Globus pallidus (tissue), 1 donor: ENCODE measurements around the gene ZNF789.
"Not testable (repeated sequence)": the region's sequence is repeated elsewhere in the genome, so short reads cannot be mapped to it uniquely, and the experiment has no call there.

ENCODE experiments used
- DNase-seq: peaks from one replicate; pipeline ENCODE4 v3.0.0-alpha.2; 2015; ENCODE audit warnings: low spot score

ZNF789 gene

DNA sequence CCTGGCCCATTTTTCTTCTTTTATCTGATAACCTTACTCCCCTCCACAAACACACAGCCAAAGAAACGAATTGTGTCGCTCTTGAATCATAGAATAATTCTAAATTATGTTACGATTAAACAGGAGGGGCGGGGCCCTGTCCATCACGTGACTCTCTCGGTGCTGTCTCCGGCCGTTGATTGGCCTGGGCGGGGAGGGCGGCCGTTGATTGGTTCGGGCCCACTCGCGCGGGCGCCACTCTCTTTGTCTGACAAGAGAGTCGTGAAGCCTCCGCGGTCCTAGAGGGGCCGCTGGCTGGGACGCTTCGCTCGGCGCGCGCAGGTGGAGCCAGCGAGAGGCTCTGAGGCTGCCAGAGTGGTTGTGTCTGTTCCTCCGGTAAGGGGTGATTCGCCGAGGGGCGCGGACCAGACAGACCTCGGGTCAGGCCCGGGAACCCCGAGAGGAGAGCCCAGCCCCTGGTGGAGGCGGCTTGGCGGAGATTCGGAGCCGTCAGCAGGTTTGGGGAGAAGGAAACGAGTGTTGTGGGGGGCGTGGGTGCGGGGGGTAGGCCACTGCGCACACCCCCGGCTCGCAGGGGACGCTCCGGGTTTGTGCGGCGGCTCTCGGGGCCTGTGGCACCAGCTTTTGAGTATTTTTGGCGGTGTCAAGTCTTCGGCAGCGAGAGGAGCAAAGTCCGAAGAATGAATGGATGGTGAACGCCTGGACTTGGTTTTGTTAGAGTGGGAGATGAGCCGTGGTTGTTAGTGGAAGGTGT, at the start of gene ZNF789:
TSS of gene ZNF789 (plus strand) at position 330 of the 754 bp plus-strand sequence. CDS start 3,567 bp downstream, outside the sequence.
- DNase-seq: peak; percentile 95

DNA sequence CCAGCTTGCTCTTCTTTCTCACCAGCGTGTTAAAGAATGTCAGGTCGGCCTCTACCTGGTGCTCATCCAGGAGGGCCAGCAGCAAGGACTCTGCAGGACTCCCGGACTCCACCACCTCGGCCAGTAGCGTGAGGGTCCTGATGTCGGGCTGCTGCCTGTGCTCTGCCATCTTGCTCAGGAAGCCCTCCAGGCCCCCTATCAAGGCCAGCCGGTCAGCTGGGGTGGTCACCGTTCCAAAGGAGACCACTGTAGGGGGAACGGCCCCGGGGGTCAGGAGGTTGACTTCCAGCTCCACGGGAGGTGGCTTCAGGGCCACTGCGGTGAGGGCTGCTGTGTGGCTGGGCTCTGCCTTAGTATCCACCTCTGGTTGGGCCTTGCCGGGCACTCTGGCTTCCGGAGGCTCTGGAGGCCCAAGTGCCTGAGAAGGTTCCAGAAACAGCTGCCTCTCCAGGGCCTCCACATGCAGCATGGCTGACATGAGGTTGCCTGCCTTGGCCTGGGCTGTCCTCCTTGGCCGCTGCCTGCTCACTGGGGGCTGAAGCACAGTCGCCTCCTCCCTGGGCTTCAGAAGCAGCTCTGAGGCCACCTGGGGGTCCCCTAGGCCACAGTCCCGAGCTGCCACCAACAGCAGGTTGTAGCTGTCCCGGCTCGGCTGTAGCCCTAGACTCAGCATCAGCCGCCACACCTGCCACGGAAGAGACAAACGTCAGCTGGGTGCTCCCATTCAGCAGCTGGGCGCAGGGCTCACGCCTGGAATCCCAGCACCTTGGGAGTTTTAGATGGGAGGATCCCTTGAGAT, 47.6 kb upstream of the ZNF789 start:
- no peak for DNase-seq

DNA sequence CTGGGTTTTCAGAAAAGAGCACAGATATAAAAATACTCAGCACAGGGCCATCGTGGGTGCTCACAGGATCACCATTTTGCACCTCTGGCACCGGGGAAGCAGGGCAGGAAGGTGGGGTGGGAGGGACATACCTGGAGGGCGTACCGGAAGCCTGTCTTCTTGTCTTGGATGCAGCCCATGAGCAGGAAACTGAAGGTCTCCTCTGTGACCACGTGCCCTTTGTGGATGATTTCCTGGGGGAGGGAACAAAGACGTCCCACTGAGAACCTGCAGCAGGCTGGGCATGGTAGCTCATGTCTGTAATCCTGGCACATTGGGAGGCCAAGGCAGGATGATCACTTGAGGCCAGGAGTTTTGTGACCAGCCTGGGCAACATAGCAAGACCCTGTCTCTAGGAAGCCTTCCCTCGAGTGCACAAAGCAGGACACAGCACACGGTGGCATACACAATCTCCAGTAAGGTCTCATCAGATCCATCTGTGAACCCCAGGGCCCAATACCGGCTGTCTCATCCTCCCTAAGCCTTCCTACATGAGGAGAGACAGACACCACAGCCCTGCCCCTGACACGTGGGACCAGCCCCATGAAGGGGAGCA, 43.6 kb upstream of the ZNF789 start:
- no peak for DNase-seq

DNA sequence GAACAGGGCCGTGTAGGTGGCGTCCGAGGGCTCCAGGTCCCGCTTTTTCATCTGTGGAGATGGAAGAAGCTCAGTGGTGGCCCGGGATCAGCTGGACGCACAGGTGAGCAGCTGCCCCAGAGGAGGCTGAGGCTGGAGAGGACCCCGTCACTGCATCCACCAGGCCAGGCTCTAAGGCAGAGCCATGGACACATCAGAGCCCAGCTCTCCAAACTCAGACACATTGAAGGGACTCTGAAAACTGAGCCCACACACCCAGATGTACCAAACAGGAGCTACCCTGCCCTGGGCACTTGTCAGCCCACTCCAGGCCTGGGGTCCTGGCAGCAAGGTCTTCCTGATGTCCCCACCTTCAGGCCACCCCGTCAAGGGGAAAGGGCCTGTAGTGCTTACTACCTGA, 42.9 kb upstream of the ZNF789 start:
- DNase-seq: no peak

DNA sequence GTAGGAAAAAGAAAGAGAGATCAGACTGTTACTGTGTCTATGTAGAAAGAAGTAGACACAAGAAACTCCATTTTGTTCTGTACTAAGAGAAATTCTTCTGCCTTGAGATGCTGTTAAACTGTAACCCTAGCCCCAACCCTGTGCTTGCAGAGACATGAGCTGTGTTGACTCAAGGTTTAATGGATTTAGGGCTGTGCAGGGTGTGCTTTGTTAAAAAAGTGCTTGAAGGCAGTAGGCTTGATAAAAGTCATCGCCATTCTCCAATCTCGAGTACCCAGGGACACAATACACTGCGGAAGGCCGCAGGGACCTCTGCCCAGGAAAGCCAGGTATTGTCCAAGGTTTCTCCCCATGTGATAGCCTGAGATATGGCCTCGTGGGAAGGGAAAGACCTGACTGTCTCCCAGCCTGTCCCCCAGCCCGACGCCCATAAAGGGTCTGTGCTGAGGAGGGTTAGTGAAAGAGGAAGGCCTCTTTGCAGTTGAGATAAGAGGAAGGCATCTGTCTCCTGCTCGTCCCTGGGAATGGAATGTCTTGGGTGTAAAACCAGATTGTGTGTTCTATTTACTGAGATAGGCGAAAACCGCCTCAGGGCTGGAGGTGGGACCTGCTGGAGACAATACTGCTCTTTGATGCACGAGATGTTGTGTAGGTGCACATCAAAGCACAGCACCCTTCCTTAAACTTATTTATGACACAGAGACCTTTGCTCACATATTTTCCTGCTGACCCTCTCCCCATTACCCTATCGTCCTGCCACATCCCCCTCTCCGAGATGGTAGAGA, 40.7 kb upstream of the ZNF789 start:
- not testable (repeated sequence) for DNase-seq

DNA sequence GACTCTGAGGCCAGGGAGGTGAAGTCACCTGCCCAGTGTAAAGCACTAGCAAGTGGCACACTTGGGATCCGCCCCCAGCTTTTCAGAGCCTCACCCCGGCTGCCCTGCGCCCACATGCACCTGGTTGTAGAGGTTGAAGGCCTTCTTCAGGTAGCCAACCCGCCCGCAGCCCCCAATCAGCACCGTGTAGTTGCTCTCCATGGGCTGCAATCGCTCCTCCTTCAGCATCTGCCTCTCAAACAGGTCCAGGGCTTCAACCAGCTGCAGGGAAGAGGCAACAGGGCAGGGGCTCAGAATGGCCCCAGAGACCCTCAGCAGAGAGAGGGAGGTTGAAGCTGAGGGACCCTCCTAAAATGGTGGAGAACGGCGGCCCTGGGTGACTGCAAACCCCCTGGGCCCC, 39.5 kb upstream of the ZNF789 start:
- no peak for DNase-seq

DNA sequence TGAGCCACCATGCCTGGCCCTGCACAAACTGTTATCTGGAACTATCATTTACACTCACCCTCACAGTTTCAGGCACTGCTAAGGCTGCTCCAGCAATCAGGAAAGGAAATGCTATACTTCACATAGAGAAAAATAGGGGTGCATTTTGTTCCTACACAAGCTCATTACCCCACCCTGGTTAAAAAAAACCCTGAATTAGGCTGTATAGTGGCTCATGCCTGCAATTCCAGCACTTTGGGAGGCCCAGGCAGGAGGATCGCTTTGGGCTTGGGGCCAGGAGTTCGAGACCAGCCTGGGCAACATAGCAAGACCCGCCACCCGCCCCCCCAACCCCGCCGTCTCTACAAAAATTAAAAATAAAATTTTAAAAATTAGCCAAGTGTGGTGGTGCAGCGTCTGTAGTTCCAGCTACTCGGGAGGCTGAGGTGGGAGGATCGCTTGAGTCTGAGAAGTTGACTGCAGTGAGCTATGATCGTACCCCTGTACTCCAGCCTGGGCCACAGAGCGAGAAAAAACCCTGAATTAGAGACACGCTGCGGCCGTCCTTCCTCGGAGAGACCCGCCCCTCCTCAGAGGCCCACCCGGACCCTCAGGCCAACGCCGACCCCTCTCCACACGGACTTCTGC, 34.6 kb upstream of the ZNF789 start:
- DNase-seq: no peak

DNA sequence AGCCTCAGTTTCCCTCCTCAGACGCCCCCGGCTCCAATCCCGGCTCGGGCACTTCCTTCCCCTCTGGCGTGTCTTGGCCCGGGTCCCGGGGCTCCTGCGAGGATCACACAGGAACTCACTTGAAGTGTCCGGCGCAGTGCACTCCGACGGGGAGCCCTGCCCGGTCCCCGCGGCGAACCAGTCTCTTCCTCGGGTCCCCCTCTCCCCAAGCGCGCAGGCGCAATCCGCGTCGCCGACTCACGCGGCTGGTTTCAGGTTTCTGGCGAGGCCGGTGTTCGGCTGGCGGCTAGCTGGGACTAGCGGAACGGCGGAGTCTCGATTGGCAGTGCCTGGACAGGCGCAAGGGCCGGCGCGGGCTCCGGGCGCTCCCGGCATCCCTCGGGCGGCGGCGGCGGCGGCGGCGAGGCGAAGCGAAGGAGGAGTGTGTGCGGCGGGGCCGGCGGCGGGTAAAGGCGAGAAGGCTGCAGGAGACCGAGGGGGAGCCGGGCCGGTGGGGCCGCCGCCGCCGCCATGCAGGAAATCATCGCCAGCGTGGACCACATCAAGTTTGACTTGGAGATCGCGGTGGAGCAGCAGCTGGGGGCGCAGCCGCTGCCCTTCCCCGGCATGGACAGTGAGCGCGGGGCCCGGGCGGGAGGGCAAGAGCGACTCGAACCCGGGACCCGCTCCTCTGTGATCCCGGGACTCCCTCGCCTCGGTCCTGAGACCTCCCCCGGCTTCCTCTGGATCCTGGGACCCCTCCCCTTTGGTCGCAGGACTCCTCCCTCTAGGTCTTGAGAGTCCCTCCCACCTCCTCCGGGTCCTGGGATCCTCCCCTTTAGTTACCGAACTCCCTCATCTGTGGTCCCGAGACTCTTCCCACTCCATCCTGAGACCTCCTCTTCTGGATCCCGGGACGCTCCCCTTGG, 33.9 kb upstream of the ZNF789 start, which contains the start of the genes CPSF4 and PTCD1:
TSS of gene CPSF4 (plus strand) at position 371 of the 908 bp plus-strand sequence. CDS start at position 511, 140 bp downstream.
TSS of gene PTCD1 (minus strand) at position 226 of the 908 bp plus-strand sequence. CDS start 3,556 bp downstream, outside the sequence.
- DNase-seq: peak; percentile 91

DNA sequence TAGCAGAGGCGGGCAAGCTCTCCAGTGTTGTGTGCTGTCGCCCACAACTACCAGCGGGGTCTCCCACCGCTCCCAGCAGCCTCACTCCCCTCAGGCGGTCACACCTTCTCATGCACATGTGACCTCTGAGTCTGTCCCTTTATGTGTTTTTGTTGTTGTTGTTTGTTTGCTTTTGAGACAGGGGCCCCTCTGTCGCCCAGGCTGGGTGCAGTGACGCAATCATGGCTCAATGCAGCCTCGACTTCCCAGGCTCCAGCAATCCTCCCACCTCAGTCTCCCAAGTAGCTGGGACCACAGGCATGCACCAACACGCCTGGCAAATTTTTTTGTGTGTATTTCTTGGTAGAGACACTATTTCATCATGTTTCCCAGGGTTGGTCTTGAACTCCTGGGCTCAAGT, 32.5 kb upstream of the ZNF789 start:
- no peak for DNase-seq

DNA sequence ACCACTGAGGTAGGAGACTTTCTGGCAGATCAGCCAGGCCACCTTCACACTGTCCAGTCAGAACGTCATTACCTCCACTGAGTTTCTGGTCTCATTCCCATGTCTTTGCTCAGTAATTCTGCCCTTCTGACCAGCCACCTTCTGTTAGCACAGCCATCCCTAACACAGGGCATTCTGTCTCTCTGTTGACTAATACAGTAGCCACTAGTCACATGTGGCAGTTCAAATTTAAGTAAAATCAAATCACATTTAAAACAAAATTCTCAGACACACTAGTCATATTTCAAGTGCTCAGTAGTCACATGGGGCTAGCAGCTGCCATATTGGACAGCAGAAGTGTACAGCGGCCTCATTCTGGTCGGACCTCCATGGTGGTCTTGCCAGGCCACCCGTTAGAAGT, 26.6 kb upstream of the ZNF789 start:
- DNase-seq: no peak

DNA sequence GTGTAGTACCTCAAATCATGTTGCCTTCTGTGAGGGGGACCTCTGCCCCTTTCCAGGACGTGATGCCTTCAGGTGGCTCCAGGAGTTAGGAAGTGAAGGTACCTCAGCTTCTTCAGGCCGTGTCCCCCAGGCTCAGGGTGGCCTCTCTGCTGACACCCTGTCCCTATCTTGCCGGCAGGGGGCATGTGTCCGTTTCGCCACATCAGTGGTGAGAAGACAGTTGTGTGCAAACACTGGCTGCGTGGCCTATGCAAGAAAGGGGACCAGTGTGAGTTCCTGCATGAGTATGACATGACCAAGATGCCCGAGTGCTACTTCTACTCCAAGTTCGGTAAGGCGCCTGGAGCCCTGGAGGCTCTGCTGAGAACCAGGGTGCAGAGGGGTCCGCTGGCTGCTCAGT, 24.7 kb upstream of the ZNF789 start:
- no peak for DNase-seq

DNA sequence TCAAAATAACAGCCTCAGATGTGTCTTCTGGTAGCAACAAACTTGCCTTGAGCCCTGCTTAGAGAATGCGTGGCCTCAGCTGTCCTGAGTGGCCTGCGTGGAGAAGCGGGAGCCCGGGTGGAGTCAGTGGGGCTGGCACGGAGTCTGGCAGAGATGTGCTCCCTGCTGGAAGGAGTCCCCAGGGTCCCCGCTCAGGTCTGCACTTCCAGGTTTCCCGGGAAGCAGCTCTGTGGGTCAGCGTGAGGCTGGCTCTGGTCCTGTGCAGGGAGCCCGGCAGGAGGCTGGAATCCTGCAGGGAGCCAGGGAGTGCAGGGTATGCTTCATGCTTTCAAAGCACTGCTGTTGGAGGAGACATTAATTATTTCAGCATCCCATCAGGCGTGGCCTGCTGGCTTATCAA, 23.8 kb upstream of the ZNF789 start:
- no peak for DNase-seq

DNA sequence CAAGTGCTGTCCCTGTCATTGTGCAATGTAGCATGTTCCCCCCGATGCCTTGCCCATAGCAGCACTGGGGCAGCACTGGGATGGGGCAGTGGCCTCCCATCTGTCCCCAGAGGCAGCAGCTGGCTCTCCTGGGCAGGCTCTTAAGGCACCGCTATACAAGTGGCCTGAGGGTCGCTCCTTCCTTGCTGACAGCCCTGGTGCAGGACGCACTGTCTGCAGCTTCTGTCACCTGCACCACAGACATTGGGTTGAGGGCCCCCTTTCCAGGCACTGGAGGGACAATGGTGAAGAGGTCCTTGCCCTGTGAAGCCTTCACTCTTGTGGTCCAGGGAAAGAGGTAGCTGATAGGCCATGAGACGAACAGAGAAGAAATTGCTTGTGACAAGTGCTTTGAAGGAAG, 23.4 kb upstream of the ZNF789 start:
- DNase-seq: no peak

DNA sequence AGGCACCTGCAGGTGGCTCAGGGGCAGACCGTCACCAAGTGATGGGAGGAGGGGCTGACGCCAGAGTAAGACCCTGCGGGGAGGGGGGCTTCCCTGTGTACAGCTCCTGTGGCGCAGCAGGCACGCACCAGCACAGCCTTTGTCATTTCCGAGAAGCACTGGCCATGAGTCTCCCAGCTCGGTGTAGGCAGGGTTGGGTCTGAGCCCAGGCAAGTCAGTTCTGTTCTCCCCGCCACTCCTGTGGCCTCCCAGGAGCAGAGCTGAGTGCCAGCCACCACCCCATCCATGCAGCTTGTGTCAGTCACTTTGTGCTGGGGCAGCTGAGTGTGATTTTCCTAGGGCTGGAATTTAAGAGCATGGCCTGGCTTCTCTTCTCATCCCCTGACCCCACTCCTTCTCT, 20.8 kb upstream of the ZNF789 start:
- DNase-seq: no peak

DNA sequence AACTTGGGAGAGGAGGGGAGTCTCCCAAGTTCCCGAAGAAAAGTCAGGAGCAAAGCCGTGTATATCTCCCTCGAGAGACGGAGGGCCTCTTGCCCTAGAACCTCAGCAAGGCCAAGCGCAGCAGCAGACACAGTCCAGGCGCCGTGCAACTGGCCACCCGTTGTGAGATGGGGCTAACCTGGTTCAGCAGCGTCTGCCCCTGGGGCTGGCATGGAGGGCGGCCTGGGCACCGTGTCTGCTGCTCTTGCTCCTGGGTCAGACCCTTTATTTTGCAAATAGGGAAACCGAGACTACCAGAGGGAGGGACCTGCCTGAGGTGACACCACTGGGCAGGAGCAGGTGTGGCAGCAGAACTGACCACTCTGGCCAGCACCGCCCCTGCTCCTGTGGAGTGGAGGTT, 20.1 kb upstream of the ZNF789 start:
- no peak for DNase-seq

DNA sequence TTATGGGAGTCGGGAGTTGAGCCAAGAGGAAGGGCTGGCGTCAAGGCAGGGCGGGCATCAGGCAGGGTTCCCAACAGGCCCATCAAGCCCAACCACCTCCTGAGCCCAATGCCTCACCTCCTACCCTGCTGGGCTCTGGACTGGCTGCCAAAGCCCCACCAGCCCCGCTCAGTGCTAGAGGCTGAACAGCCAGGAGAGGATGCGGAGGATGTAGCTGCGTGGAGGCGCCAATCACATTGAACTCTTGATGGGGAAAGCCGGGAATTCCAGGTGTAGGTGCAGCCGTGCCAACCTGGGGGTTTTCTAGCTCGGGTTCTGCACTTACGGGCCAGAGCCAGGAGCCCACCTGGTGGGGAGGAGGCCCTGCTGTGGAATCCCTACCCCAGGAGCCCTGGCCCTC, 19.6 kb upstream of the ZNF789 start:
- no peak for DNase-seq

DNA sequence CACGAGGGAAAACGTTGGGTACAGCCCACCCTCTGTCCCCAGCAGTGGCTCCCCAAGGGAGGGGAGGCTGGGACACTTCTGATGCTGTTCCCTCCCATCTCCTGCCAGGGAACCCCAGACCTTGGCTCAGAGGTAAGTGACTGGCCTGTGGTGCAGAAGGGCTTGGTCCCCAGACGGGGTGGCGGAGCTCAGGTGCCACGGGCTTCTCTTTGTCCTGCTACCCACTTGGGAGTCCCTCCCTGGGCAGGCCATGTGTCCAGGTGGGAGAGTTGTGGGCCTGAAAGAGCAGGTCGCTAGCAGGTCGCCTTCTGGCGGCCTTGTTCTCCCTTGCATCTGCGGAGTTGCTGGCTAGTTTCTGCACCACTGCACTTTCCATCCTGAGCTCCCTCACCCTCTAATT, 16.8 kb upstream of the ZNF789 start:
- no peak for DNase-seq

DNA sequence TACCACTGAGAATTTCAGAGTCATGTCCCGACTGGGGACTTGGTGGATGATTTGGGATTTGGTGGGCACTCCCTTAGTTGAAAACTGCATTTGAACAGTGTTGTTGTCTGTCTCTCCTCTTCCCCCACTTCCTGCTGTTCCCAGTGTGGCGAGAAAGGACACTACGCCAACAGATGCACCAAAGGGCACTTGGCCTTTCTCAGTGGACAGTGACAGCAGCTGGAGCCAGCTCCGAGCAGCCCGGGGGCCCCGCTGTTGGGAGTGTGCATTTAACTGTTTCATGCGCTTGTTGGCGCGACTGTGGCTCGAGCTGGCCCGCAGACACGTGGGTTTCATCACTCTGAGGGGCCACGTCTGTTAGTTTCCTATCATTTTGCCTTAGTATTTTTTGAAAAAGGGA, 16.4 kb upstream of the ZNF789 start:
- no peak for DNase-seq

DNA sequence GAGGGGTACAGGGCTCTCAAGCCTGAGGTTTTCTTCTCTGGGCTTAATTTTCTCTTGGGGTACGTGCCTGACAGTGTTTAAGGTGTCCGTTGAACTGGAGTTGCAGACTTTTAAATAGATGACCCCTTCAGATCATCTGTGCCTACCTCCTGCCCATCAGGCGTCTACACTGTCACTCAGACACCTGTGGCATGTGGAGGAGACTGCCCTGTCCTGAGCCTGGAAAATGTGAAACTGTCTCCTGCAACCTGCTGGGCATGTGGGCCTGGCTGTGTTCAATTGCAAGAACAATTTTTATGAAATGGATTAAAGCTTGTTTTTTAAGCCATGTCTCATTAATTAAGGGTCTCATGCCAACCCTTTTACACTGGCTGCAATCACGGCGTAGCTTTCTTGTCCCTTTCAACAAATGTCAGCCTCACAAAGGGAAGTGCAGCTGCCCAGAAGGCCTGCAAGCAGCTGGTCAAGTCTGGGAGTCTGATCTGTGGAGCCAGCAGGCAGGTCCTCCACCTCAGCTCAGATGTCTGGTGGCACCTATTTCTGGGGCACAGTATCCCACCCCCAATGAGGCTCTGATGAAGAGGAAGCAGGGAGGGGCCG, 15.5 kb upstream of the ZNF789 start:
- DNase-seq: no peak
